Caco-2 (cell line): ENCODE measurements around the gene TBCC. TPM values are rescaled to one million over a fixed set of nuclear protein-coding genes. Genes with fewer than 3 reads are reported as not detected.

Experiments
- BruUV-seq: library from RNA; stranded (reverse); fragments of 400-500 nt; replicated peaks from 2 replicates; lab custom pipeline; 2021; lab: Mats Ljungman, UMichigan
- CTCF ChIA-PET: fragments of 300-600 bp; sonication (Branson Sonifier 250); formaldehyde crosslinking; loops from one replicate; lab custom pipeline; 2022; ENCODE audit warnings: antibody characterized with exemption; lab: Charles Lee
- POLR2A ChIA-PET: fragments of 300-600 bp; sonication (Branson Sonifier 250); formaldehyde crosslinking; loops from one replicate; lab custom pipeline; 2022; ENCODE audit warnings: antibody characterized with exemption; lab: Charles Lee
- DNase-seq, 2 experiments: peaks; one replicate each; pipeline versions ENCODE4 v3.0.0 to v3.0.0-alpha.2; 2020 to 2022
- H3K27me3 ChIP-seq: replicated peaks from 2 replicates; pipeline ENCODE4 v1.6.0; 2011; ENCODE audit warnings: low read length; ENCODE audit not compliant: control insufficient read depth, insufficient read depth
- H3K36me3 ChIP-seq: 2 replicates; pipeline ENCODE4 v1.5.1; 2011; ENCODE audit warnings: low read length; ENCODE audit not compliant: control insufficient read depth, insufficient read depth
- H3K4me1 ChIP-seq: fragments of 250-450 bp; sonication (Bioruptor Pico); 2 replicates; pipeline ENCODE4 v1.5.1; 2020; ENCODE audit warnings: mild to moderate bottlenecking
- H3K4me3 ChIP-seq: 2 replicates; pipeline ENCODE4 v1.5.1; 2011; ENCODE audit warnings: low read depth, mild to moderate bottlenecking, control low read depth, low read length
- H3K9me3 ChIP-seq: fragments of 250-450 bp; sonication (Bioruptor Pico); 2 replicates; pipeline ENCODE4 v1.5.1; 2020; ENCODE audit warnings: mild to moderate bottlenecking, moderate library complexity
- H3K27ac Mint-ChIP-seq: one replicate; pipeline ENCODE4 v1.8.0; 2022; ENCODE audit warnings: mixed read lengths; ENCODE audit not compliant: unreplicated experiment
- H3K27me3 Mint-ChIP-seq: one replicate; pipeline ENCODE4 v1.8.0; 2022; ENCODE audit warnings: mixed read lengths; ENCODE audit not compliant: insufficient read depth, unreplicated experiment
- H3K36me3 Mint-ChIP-seq: one replicate; pipeline ENCODE4 v1.8.0; 2022; ENCODE audit warnings: mild to moderate bottlenecking, mixed read lengths; ENCODE audit not compliant: insufficient read depth, unreplicated experiment
- H3K4me1 Mint-ChIP-seq: one replicate; pipeline ENCODE4 v1.8.0; 2022; ENCODE audit warnings: low read depth, mixed read lengths; ENCODE audit not compliant: unreplicated experiment
- H3K4me3 Mint-ChIP-seq: one replicate; pipeline ENCODE4 v1.8.0; 2022; ENCODE audit warnings: mild to moderate bottlenecking, moderate library complexity, mixed read lengths; ENCODE audit not compliant: unreplicated experiment
- H3K9me3 Mint-ChIP-seq: one replicate; pipeline ENCODE4 v1.8.0; 2022; ENCODE audit warnings: mixed read lengths; ENCODE audit not compliant: unreplicated experiment
- intact Hi-C: fragments of 100-400 bp; cut with micrococcal nuclease; formaldehyde crosslinking; loops from one replicate; pipeline ENCODE4 v1.10.0; 2022; ENCODE audit not compliant: unreplicated experiment
- total RNA-seq: library from RNA; stranded (reverse); gene quantifications from 2 replicates; pipeline ENCODE4 v1.2.3, GENCODE V29; 2022
- TF ChIP-seq, protein P1 (sequence below), 2 experiments: fragments of 200-600 bp in 1 of 2; IDR thresholded peaks; 1 replicate in 1 of 2; 2 replicates in 1 of 2; pipeline versions ENCODE4 v1.5.1 to v1.8.0; 2011 to 2022; ENCODE audit warnings: antibody characterized with exemption in 1 of 2, control low read depth in 1 of 2, inconsistent platforms in 1 of 2, low read depth in 1 of 2, low read length in 1 of 2, mild to moderate bottlenecking in 1 of 2, moderate library complexity in 1 of 2; ENCODE audit not compliant: insufficient read depth in 1 of 2, severe bottlenecking in 1 of 2, unreplicated experiment in 1 of 2

TBCC gene
- total RNA-seq, 1 experiment from 2014 or later, result 20.4 TPM

DNA sequence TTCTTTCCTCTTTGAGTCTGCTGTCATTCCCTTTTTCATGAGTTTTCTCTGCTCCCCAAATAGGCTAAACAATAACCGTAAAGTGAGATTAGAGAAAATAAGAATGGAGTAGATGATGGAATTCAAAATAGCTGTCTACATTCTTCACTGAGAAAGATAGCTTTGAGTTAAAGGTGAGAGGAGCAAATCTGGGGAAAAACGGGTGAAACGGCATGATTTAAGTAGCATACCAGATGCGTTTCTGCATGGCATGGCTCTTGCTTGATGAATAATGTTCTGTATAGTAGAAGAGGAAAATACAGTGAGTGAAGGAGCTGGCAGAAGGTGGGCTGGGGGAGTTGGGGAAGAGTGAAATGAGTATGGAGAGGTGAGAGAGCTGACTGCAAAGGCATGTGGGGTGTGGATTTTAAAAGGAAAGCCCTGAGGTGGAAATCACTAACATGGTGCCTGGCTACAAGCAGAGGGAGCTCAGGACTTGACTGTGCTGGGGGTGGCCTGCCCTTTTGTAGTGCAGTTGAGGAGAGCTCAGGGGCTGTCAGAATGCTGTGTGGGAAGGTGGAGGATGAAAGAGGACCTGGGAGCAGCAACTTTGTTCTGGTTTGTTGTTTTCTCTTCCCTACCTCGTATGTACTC is 44.8 kb upstream of the TBCC start:
- Mint-ChIP-seq H3K4me1 (peaks cover 17% of the 10 kb centered on the region), H3K27ac (no peak overlapping the region), H3K4me3 (no peak overlapping the region), H3K27me3 (no peaks in the 10 kb centered on the region), H3K9me3 (no peaks in the 10 kb centered on the region), H3K36me3 (peaks cover 19% of the 10 kb centered on the region)
- Histone ChIP-seq H3K4me1 (no peaks in the 10 kb centered on the region), H3K9me3 (no peaks in the 10 kb centered on the region), H3K36me3 (no peaks in the 10 kb centered on the region), H3K4me3 (no peak overlapping the region), H3K27me3 (no peaks in the 10 kb centered on the region)
- intact Hi-C loops, result no loop called here
- DNase-seq, result peak in 1 of 2 experiments; percentile 13
- ChIA-PET POLR2A (no interaction called here), CTCF (interaction anchor here (0.5 to 0.7 kb wide), 2 partner anchors 129 to 130 kb away, joined by 3 to 6 read pairs; no protein-coding TSS in a partner anchor)
- BruUV-seq, result no TSS peak
- TF ChIP-seq, protein P1, sequence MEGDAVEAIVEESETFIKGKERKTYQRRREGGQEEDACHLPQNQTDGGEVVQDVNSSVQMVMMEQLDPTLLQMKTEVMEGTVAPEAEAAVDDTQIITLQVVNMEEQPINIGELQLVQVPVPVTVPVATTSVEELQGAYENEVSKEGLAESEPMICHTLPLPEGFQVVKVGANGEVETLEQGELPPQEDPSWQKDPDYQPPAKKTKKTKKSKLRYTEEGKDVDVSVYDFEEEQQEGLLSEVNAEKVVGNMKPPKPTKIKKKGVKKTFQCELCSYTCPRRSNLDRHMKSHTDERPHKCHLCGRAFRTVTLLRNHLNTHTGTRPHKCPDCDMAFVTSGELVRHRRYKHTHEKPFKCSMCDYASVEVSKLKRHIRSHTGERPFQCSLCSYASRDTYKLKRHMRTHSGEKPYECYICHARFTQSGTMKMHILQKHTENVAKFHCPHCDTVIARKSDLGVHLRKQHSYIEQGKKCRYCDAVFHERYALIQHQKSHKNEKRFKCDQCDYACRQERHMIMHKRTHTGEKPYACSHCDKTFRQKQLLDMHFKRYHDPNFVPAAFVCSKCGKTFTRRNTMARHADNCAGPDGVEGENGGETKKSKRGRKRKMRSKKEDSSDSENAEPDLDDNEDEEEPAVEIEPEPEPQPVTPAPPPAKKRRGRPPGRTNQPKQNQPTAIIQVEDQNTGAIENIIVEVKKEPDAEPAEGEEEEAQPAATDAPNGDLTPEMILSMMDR (IDR thresholded peaks at IDR 0.05; ENCODE audit: insufficient read depth in 1 of 2, low read depth in 1 of 2, low read length in 1 of 2, severe bottlenecking in 1 of 2, unreplicated experiment in 1 of 2), result no peak

DNA sequence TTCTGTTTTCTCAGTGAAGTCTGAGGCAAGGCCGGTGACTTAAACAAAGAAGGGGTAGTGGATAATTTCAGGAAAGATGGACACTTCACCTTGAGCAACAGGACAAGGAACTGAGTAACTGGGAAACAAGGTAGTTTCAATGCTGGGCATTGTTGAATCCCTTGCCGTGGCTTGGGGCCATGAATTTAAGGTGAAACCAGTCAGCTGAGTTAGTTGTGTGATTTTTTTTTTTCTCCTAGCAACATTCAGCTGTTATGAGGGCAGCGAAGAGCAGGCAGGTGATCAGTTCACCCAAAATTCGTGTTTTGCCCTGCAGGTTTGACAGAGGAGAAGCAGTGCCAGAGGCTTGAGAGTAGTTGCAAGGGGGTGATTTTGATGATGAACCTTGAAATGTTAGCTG is 42.8 kb upstream of the TBCC start:
- H3K27ac Mint-ChIP-seq, result no peak overlapping the region
- TF ChIP-seq, protein P1 (IDR thresholded peaks at IDR 0.05; ENCODE audit: insufficient read depth in 1 of 2, low read depth in 1 of 2, low read length in 1 of 2, severe bottlenecking in 1 of 2, unreplicated experiment in 1 of 2), result no peak

DNA sequence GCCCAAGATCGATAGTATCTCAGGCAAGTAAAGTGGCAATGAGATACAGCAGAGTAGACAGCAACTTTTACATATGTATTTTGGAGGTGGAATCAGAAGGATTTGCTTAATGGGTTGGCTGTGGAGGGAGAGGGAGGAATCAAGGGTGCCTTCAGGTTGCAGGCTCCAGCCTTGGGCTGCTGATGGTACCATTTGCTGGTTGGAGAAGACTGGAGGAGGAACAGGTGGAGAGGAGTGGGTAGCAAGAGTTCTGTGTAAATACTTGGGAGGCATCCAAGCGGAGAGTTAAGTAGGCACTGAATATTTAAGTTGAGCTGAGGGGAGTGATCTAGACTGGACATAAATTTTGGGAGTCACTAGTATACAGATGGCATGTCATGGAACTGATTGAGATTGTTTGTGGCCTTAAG is 41.2 kb upstream of the TBCC start:
- Histone ChIP-seq H3K4me3 (no peak overlapping the region), H3K27me3 (no peaks in the 10 kb centered on the region), H3K36me3 (no peaks in the 10 kb centered on the region), H3K9me3 (no peaks in the 10 kb centered on the region), H3K4me1 (peaks cover 9% of the 10 kb centered on the region; the same call in 1 of the 2 replicates)
- Mint-ChIP-seq H3K27me3 (no peaks in the 10 kb centered on the region), H3K36me3 (peaks cover 44% of the 10 kb centered on the region), H3K4me3 (no peak overlapping the region), H3K27ac (no peak overlapping the region), H3K4me1 (peaks cover 17% of the 10 kb centered on the region), H3K9me3 (no peaks in the 10 kb centered on the region)
- no peak for DNase-seq
- BruUV-seq, result no TSS peak
- CTCF ChIA-PET, result no interaction called here
- POLR2A ChIA-PET, result interaction anchor here (0.6 to 0.7 kb wide), 2 partner anchors 235 to 1283 kb away, joined by 3 to 4 read pairs; no protein-coding TSS in a partner anchor
- intact Hi-C loops, result no loop called here
- TF ChIP-seq, protein P1 (IDR thresholded peaks at IDR 0.05; ENCODE audit: insufficient read depth in 1 of 2, low read depth in 1 of 2, low read length in 1 of 2, severe bottlenecking in 1 of 2, unreplicated experiment in 1 of 2), result no peak

More for the DNA sequence above, 42.8 kb upstream of the TBCC start:
- Mint-ChIP-seq H3K27me3 (no peaks in the 10 kb centered on the region), H3K9me3 (no peaks in the 10 kb centered on the region), H3K4me3 (no peak overlapping the region), H3K4me1 (peaks cover 17% of the 10 kb centered on the region), H3K36me3 (peaks cover 31% of the 10 kb centered on the region)
- Histone ChIP-seq H3K9me3 (no peaks in the 10 kb centered on the region), H3K27me3 (no peaks in the 10 kb centered on the region), H3K4me1 (peaks cover 9% of the 10 kb centered on the region; the same call in 1 of the 2 replicates), H3K36me3 (no peaks in the 10 kb centered on the region), H3K4me3 (no peak overlapping the region)
- DNase-seq, result no peak
- POLR2A ChIA-PET, result interaction anchor here (0.6 kb wide), 1 partner anchor 43 kb away, joined by 5 read pairs; the partner anchor contains the start of gene TBCC
- CTCF ChIA-PET, result no interaction called here
- intact Hi-C loops, result no loop called here
- no TSS peak for BruUV-seq
